SK-N-MC (cell line): ENCODE results near the gene PPP4R4.

Experiments
- EZH2 ChIP-seq: fragments of 200-600 bp; sonication (generic); IDR thresholded peaks from one replicate; pipeline ENCODE4 v1.6.1; 2017; ENCODE audit warnings: antibody characterized with exemption
- FOXP2 ChIP-seq: optimal IDR thresholded peaks from 2 replicates; pipeline ENCODE3; 2011; ENCODE audit warnings: mild to moderate bottlenecking, moderate library complexity; ENCODE audit not compliant: insufficient read depth; ENCODE audit errors: extremely low read length, control extremely low read depth
- POLR2AphosphoS5 ChIP-seq: IDR thresholded peaks from 2 replicates; pipeline ENCODE4 v1.6.1; 2012; ENCODE audit warnings: mild to moderate bottlenecking, low read depth, low read length, borderline replicate concordance

- TF ChIP-seq EZH2: no peak
- TF ChIP-seq POLR2AphosphoS5: no peak
- TF ChIP-seq FOXP2: no peak
Measured at GRCh38 chr14:94244182-94244581, 70.1 kb downstream of the PPP4R4 start.
